Measurements from ENCODE around the gene ABCB4. TPM values are rescaled to one million over a fixed set of nuclear protein-coding genes. Genes with fewer than 3 reads are reported as not detected.

The ABCB4 gene
- total RNA-seq, 2 experiments from 2014 or later, result 0.14 TPM; not detected in 1

GRCh38 chr7:87451187-87451586 is 24.3 kb downstream of the ABCB4 start:
- no peaks in the 10 kb centered on the region for H3K4me1 Mint-ChIP-seq (ENCODE audit: low read depth)
- no peak for ATAC-seq
- intact Hi-C loops (cut with micrococcal nuclease), result no loop called here
- no peak overlapping the region for H3K27ac Mint-ChIP-seq
- ChIA-PET POLR2A (interaction anchor here (0.7 kb wide), 1 partner anchor 32 kb away, joined by 3 read pairs; no protein-coding TSS in a partner anchor), CTCF (no interaction called here)
- TF ChIP-seq, protein P1, sequence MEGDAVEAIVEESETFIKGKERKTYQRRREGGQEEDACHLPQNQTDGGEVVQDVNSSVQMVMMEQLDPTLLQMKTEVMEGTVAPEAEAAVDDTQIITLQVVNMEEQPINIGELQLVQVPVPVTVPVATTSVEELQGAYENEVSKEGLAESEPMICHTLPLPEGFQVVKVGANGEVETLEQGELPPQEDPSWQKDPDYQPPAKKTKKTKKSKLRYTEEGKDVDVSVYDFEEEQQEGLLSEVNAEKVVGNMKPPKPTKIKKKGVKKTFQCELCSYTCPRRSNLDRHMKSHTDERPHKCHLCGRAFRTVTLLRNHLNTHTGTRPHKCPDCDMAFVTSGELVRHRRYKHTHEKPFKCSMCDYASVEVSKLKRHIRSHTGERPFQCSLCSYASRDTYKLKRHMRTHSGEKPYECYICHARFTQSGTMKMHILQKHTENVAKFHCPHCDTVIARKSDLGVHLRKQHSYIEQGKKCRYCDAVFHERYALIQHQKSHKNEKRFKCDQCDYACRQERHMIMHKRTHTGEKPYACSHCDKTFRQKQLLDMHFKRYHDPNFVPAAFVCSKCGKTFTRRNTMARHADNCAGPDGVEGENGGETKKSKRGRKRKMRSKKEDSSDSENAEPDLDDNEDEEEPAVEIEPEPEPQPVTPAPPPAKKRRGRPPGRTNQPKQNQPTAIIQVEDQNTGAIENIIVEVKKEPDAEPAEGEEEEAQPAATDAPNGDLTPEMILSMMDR (IDR thresholded peaks at IDR 0.05), result no peak
- H3K27me3 Mint-ChIP-seq, result peaks cover 5% of the 10 kb centered on the region
- no peaks in the 10 kb centered on the region for H3K9me3 Mint-ChIP-seq
- H3K36me3 Mint-ChIP-seq (ENCODE audit: low read depth), result no peaks in the 10 kb centered on the region
- DNase-seq, result no peak
- no peak overlapping the region for H3K4me3 Mint-ChIP-seq

GRCh38 chr7:87450706-87451105 is 24.8 kb downstream of the ABCB4 start:
- H3K36me3 Mint-ChIP-seq (ENCODE audit: low read depth), result no peaks in the 10 kb centered on the region
- H3K4me1 Mint-ChIP-seq (ENCODE audit: low read depth), result no peaks in the 10 kb centered on the region
- no peak overlapping the region for H3K27ac Mint-ChIP-seq
- ChIA-PET CTCF (no interaction called here), POLR2A (no interaction called here)
- TF ChIP-seq, protein P1 (IDR thresholded peaks at IDR 0.05), result no peak
- no peaks in the 10 kb centered on the region for H3K9me3 Mint-ChIP-seq
- intact Hi-C loops (cut with micrococcal nuclease), result no loop called here
- H3K27me3 Mint-ChIP-seq, result peaks cover 2% of the 10 kb centered on the region
- DNase-seq (no peak), ATAC-seq (no peak)
- no peak overlapping the region for H3K4me3 Mint-ChIP-seq

DNA sequence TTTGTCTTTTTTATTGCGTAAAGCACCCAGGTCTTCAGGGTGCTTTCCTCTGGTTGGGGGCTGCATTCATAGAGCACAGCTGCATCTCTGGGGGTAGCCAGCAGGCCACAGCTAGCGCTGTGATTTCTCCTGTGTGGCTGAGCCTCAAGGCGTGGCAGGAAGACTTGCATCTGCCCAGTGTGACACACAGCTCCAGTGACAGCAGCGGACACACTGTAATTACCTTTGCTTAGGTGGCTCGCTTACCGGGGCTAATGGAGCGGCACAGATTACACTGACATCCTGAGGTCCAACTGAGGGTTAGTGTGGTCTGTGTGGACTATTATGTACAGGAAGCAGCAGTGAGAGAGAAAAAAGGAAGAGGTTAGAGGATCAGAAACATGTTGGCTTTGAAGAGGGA is 27.1 kb downstream of the ABCB4 start:
- intact Hi-C loops (cut with micrococcal nuclease), result no loop called here
- ATAC-seq, result no peak
- TF ChIP-seq, protein P1 (IDR thresholded peaks at IDR 0.05), result no peak
- Mint-ChIP-seq H3K36me3 (ENCODE audit: low read depth) (no peaks in the 10 kb centered on the region), H3K4me1 (ENCODE audit: low read depth) (no peaks in the 10 kb centered on the region), H3K9me3 (no peaks in the 10 kb centered on the region), H3K4me3 (no peak overlapping the region), H3K27me3 (peaks cover 2% of the 10 kb centered on the region), H3K27ac (no peak overlapping the region)
- no peak for DNase-seq
- CTCF ChIA-PET, result no interaction called here
- POLR2A ChIA-PET, result no interaction called here

- Mint-ChIP-seq H3K27ac (no peak overlapping the region), H3K27me3 (peaks cover 5% of the 10 kb centered on the region), H3K36me3 (ENCODE audit: low read depth) (no peaks in the 10 kb centered on the region), H3K4me3 (no peak overlapping the region), H3K9me3 (no peaks in the 10 kb centered on the region), H3K4me1 (ENCODE audit: low read depth) (no peaks in the 10 kb centered on the region)
- TF ChIP-seq, protein P1 (IDR thresholded peaks at IDR 0.05), result no peak
- POLR2A ChIA-PET, result no interaction called here
- CTCF ChIA-PET, result interaction anchor here (0.5 kb wide), 1 partner anchor 47 kb away, joined by 3 read pairs; no protein-coding TSS in a partner anchor
- ATAC-seq (no peak), DNase-seq (no peak)
- intact Hi-C loops (cut with micrococcal nuclease), result no loop called here
These were observed 28.3 kb downstream of the ABCB4 start for GRCh38 chr7:87447116-87447635.

DNA sequence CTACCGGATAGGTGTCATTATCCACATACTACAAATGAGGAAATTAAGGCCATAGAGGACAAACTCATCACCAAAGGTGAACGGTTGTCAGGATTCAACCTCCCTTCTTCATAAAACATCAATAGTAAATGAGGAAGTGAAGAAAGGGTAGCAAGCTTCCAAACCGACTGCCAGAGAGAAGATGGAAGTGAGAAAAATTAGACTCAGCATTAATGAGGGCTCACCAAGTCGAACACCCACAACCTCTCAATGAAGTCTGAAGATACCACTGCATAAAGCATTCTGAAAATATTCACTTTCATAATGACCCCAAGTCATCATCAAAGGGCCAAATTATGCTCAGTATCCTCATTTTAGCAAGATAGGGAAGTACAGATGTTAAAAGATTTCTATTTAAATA is 29.6 kb downstream of the ABCB4 start:
- H3K4me3 Mint-ChIP-seq, result no peak overlapping the region
- TF ChIP-seq, protein P1 (IDR thresholded peaks at IDR 0.05), result no peak

More for the DNA sequence above, 29.6 kb downstream of the ABCB4 start:
- DNase-seq (no peak), ATAC-seq (no peak)
- no peaks in the 10 kb centered on the region for H3K4me1 Mint-ChIP-seq (ENCODE audit: low read depth)
- POLR2A ChIA-PET, result no interaction called here
- CTCF ChIA-PET, result no interaction called here
- intact Hi-C loops (cut with micrococcal nuclease), result no loop called here
- no peaks in the 10 kb centered on the region for H3K36me3 Mint-ChIP-seq (ENCODE audit: low read depth)
- H3K27me3 Mint-ChIP-seq, result peaks cover 5% of the 10 kb centered on the region
- no peak overlapping the region for H3K27ac Mint-ChIP-seq
- H3K9me3 Mint-ChIP-seq, result no peaks in the 10 kb centered on the region
